GM10248 (cell line): ENCODE data around the gene SRBD1.

Experiments
- CTCF ChIA-PET: fragments of 300-600 bp; sonication (Branson Sonifier 250); formaldehyde crosslinking; extraction: SDS; loops from one replicate; lab custom pipeline; 2021; ENCODE audit warnings: antibody characterized with exemption; lab: Yijun Ruan, JAX
- POLR2A ChIA-PET: fragments of 350-650 bp; sonication (Branson Sonifier 250); formaldehyde crosslinking; extraction: SDS; loops from one replicate; lab custom pipeline; 2020; ENCODE audit warnings: antibody characterized with exemption; lab: Yijun Ruan, JAX
- DNase-seq: peaks from one replicate; pipeline ENCODE4 v3.0.0; 2012; ENCODE audit errors: extremely low spot score
- TF ChIP-seq, protein P1 (sequence below): IDR thresholded peaks from 2 replicates; pipeline ENCODE4 v1.5.1; 2012; ENCODE audit warnings: mild to moderate bottlenecking, low read depth; ENCODE audit errors: extremely low read depth, missing control alignments, control extremely low read depth

The SRBD1 gene

DNA sequence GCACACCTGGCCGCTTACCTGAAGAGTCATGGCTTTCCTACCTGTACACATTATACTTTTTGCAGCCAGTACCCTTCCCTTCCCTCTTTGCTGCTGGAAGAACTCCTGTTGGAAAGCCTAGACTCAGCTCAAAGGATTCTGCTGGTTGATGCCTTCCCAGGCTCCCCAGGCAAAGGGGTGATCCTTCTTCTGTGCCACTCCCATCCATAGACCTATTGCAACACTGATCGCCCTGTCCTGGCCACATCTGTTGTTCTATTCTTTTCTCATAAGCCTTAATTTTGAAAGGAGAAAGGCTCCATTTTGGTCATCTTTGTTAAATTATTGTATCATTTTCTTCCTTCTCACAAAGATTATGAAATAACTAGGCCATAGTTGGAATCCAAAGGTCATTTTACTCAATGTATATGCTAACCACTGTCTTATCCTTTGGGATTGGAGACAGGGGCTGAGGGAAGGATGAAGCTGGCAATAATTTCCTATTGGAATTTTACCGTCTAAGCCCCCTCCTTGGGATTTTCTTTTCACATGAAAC, 37.0 kb upstream of the SRBD1 start:
- TF ChIP-seq, protein P1, sequence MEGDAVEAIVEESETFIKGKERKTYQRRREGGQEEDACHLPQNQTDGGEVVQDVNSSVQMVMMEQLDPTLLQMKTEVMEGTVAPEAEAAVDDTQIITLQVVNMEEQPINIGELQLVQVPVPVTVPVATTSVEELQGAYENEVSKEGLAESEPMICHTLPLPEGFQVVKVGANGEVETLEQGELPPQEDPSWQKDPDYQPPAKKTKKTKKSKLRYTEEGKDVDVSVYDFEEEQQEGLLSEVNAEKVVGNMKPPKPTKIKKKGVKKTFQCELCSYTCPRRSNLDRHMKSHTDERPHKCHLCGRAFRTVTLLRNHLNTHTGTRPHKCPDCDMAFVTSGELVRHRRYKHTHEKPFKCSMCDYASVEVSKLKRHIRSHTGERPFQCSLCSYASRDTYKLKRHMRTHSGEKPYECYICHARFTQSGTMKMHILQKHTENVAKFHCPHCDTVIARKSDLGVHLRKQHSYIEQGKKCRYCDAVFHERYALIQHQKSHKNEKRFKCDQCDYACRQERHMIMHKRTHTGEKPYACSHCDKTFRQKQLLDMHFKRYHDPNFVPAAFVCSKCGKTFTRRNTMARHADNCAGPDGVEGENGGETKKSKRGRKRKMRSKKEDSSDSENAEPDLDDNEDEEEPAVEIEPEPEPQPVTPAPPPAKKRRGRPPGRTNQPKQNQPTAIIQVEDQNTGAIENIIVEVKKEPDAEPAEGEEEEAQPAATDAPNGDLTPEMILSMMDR, result no peak
- DNase-seq, result no peak
- ChIA-PET POLR2A (no interaction called here), CTCF (interaction anchor here (1.0 to 2.7 kb wide), 3 partner anchors 10 to 288 kb away, joined by 3 to 22 read pairs (median 3); no protein-coding TSS in a partner anchor)

DNA sequence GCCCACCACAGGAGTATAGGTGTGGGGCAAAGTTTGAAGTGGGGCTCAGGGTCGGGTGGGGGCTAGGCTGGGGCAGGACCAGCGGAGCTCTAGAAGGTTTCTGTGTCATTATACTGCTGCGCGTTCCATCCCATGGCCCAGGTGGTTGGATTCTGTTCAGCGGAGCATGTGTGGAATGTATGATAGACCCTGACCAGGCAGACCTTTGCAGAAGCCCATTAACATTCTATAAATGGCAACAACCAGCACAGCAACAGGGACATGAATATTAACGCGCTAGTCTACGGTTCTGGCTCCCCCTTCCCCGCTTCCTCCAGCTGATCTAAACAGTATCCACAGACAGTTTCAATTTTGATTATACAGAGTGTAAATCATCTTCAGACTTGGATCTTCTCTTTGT, 36.3 kb upstream of the SRBD1 start:
- POLR2A ChIA-PET, result no interaction called here
- TF ChIP-seq, protein P1, result no peak
- CTCF ChIA-PET, result interaction anchor here (1.0 to 2.7 kb wide), 3 partner anchors 10 to 289 kb away, joined by 3 to 22 read pairs (median 3); no protein-coding TSS in a partner anchor
- no peak for DNase-seq

DNA sequence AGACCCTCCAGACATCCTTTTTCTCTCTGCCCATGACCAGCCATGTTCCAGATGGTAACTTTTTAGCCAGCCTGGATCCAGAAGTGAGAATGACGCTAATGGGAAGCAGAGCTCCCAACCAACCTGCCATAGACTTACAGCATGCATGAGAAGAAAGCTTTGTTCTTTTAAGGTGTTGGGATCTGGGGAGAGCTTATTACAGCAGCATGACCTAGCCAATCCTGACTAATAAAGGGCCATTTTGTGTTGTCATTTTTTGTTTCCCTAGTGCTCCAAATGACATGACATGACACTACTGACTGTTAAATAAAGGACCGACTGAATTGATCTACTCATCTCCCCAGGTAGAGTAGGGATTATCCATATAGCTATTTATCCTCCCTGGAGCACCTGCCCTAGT, 35.2 kb upstream of the SRBD1 start:
- ChIA-PET POLR2A (no interaction called here), CTCF (interaction anchor here (0.6 to 2.7 kb wide), 7 partner anchors 11 to 343 kb away, joined by 3 to 22 read pairs (median 3); no protein-coding TSS in a partner anchor)
- TF ChIP-seq, protein P1, result no peak
- no peak for DNase-seq

DNA sequence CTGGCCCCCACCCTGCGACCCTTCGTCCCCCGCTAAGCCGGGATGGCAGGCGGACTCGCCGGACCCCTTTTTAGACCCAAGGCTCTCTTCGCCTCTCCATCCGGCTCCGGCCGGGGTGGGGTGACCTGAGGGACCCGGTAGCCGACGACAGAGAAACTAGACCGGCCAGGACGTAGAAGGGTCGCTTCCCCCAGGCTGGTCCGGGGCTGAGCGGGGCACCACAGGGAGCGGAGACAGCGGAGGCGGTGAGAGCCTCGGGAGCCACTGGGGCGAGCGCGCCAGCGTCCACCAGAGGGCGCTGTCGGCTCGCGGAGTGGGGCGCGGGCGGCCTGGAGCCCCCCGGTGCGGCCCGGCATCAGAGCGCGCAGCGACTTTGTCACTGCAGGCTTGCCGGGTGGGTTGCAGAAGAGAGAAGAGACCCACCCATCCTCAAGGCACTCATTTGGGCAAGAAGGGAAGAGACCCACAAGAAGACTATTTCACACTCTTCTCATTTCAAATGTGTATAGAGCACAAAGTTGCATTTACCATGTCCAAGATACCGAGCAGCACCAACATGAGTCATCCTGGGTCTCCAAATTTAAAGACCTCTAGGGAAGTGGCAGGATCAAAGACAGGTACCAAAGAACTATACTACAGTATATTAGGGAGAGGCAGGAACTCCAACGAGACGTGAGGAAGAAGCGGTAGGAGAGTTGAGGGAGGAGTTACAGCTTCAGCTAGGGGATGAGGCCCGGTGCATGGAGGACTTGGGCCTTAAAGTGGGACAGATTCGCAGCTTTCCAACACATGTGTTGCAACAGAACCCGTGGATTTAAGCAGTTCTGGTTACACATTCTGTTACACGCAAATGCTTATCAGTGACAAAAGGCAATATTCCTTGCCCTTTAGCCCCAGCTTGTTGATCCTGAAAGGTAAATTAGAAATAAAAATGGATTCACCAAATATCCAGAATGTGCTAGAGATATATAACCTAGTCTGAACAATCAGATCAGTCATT, 32.8 kb upstream of the SRBD1 start:
- ChIA-PET POLR2A (no interaction called here), CTCF (interaction anchor here (0.7 to 2.2 kb wide), 19 partner anchors 9 to 817 kb away, joined by 3 to 16 read pairs (median 4); no protein-coding TSS in a partner anchor)
- peak; percentile 90 for DNase-seq
- TF ChIP-seq, protein P1, result peak; percentile 95

DNA sequence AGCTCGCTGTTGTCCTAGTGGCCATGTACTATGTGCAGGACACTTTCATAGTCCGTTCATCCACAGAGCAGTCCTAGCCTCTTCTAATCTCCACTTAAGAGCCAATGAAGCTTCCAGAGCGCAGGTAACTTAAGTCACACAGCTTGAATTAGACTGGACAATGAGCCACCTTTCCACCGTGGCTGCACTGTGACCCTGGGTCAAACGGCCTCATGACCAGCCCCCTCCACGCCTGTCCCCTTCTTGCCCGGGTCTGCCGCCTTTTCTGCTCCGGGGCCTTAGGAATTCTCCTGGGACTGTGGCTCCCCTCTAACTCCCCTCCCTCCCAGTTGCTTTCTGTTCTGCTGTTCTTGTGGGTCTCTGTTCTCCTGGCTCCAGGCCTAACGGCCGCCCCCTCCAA, 32.0 kb upstream of the SRBD1 start:
- ChIA-PET CTCF (interaction anchor here (0.7 to 2.2 kb wide), 30 partner anchors 9 to 662 kb away, joined by 3 to 22 read pairs (median 3); no protein-coding TSS in a partner anchor), POLR2A (no interaction called here)
- TF ChIP-seq, protein P1, result no peak
- no peak for DNase-seq

DNA sequence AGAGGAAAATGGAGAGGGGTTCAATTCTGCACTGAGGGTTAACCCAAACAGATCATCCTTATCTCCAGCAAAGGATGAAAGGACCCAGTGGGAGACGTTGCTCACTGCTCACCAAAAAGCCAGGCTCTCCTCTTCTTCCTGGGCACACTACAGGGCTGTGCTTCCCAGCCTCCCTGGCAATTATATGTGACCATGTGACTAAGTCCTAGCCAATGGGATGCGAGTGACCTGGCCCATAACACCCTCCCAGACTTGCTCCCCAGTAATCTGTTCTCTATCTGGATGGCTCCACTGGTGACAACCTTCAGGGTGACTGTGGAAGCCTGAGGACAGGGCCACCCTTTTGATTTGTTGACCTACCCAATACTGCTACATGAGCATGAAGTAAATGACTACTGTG, 29.5 kb upstream of the SRBD1 start:
- DNase-seq, result no peak
- TF ChIP-seq, protein P1, result no peak
- CTCF ChIA-PET, result interaction anchor here (2.8 kb wide), 2 partner anchors 10 to 296 kb away, joined by 10 to 17 read pairs; partner anchors contain the start of gene PRKCE
- POLR2A ChIA-PET, result no interaction called here
